HuH-7.5 (cell line): Measurements from ENCODE around the gene ZFYVE28.

ENCODE experiments used
- DNase-seq: peaks from one replicate; pipeline ENCODE4 v3.0.0; 2011; ENCODE audit warnings: low spot score

Gene ZFYVE28

DNA sequence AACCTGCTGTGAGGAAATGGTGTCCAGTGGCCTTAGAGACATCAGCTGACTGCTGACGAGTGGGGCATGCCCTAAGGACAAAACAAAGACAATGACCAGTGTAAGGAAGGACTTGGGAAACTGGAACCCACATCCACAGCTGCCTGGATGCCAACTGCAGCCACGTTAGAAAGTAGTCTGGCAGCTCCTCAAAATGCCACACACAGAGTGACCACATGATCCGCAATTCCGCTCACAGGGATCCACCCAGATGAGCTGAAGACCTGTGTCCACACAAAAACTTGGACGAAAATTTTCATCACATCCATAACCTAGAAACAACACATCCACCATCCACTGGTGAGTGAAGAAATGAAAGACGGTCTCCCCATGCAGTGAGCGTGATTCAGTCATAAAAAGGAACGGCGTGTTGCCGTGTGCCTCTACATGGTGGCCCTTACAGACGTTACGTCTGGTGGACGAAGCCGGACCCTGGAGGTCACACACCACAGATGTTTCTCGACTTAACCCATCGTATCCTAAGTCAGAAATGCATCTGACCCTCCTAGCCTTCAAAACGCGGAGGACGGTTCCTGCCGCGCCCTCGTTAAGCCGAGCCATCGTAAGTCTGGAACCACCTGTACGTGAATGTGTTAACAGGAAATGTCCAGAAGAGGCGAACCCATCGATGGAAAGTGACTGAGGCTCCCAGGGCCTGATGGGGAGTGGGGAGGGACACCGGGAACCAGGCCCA lies 115.9 kb downstream of the ZFYVE28 start:
- no peak for DNase-seq

DNA sequence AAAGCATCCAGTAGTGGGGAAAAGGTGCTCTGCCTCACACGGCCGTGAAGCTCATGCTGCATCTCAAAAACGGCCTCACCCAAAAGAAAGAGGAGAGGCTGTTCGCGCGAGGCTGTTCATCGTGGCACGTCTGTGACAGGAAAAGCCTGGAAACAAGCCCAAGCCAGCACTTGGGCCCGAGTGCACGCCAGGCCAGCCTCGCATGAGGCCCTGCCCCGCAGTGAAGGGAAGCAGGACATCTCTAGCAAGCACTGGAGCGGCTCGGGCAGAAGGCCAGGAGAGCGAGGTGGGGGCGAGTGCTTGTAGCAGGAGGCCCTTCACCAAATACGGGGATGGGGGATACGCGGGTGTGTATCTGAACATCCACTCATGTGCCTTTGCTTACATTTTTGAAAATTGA lies 116.6 kb downstream of the ZFYVE28 start:
- no peak for DNase-seq

DNA sequence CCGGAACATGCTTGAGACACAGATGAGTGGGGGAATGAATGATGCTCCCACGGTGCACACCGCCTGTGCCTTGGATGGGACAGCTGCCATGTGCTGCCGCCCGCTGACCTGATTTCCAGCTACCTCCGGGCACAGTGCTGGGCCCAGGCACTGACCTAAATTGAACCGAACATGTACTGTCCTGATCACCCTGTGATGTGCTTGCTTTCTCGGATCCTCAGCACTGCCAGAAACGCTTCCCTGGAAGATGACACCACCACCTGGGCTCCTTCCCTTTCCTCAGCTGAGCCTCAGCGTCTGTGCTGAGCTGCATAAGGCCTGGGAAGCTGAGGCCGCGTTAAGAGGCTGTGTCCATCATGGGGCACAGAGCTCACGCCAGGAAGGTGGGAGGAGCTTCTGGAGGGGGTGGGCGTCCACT lies 117.2 kb downstream of the ZFYVE28 start:
- DNase-seq: no peak

DNA sequence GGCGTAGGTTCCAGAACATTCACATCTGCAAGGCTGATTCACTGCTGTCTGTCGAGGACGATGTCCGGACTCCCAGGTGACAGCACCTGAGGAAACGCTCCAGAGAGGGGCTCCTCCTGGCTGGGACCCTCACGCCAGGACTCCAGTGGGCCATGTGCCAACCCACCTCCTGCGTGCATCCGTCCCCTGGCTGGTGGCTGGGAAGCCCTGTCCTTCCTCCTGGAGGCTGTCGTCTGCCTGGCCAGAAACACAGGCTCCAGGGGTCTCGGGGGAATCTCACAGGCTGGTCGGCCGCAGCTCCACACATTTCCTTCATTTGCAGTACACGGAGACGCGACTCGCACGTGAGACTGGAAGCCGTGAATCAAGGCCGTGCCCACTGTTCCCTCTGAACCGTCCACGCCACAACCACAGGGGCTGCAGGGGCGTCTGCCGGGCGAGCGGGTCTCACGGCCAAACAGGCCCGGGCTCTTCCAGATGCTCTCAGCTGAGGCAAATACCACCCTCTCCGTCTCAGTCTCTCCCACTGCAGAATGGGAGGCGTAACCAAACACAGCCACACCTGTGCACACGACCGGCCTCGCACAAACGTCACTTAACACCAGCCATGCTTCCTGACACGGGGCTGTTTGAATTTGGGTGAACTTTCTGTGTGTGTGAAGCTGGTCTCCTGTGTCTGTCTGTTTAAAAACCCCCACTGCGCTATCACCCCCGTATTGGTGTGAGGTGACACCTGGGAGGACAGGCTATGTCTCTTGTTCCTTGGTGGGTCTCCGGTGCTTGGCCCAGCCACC lies 117.8 kb downstream of the ZFYVE28 start:
- no peak for DNase-seq

DNA sequence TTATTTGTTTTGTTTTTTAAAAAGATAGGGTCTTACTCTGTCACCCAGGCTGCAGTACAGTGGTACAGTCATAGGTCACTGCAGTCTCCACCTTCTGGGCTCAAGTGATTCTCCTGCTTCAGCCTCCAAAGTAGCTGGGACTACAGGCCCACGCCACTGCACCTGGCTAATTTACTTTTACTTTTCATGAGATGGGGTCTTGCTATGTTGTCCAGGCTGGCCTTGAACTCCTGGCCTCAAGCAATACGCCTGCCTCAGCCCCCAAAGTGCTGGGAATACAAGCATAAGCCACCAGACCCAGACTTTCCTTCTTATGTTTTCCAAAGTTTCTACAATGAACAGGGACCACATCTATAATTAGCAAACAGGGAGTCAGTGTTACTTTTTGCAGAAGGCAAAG lies 118.7 kb downstream of the ZFYVE28 start:
- no peak for DNase-seq

DNA sequence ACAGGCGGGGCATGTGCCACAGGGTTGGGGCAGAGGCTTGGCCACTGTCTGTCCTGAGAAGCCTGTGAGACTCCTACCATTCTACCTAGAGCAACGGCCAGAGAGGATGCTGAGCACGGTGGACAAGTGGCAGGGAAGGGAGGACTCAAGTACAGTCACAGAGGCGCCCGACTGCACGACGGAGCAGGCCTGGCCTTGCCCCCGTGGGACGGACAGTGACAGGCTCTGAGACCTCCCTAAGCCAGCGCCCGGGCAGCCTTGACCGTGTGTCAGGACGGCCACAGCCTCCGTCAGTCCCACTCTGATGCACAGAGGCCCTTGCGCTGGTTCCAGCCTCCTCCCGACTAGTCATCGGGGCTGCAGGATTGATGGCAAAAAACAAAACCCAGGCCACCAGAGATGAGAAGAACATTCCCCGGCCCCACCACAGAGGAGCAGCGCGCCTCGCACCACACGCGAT lies 119.9 kb downstream of the ZFYVE28 start:
- DNase-seq: no peak

DNA sequence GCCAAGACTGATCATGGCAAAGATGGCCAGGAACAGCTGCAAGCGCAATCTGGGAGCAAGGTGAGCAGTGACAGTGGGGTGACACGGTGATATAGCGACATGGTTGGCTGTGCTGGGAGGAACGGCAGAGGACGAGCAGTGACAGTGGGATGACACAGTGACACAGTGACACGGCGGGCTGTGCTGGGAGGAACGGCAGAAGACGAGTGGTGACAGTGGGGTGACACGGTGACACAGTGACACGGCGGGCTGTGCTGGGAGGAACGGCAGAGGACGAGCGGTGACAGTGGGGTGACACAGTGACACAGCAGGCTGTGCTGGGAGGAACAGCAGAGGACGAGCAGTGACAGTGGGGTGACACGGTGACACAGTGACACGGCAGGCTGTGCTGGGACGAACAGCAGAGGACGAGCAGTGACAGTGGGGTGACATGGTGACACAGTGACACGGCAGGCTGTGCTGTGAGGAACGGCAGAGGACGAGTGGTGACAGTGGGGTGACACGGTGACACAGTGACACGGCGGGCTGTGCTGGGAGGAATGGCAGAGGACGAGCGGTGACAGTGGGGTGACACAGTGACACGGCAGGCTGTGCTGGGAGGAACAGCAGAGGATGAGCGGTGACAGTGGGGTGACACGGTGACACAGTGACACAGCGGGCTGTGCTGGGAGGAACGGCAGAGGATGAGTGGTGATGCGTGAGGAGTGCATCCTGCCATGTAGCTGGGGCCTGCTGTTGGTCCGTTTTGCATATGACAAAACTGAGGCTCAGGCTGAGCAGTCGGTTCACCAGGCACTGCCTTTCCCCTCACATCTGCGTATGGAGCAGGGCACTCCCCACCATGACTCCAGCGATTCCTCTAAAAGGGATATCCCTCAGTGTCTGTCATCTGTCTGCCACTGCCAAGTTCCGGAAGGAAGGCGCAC lies 120.6 kb downstream of the ZFYVE28 start:
- DNase-seq: no peak

DNA sequence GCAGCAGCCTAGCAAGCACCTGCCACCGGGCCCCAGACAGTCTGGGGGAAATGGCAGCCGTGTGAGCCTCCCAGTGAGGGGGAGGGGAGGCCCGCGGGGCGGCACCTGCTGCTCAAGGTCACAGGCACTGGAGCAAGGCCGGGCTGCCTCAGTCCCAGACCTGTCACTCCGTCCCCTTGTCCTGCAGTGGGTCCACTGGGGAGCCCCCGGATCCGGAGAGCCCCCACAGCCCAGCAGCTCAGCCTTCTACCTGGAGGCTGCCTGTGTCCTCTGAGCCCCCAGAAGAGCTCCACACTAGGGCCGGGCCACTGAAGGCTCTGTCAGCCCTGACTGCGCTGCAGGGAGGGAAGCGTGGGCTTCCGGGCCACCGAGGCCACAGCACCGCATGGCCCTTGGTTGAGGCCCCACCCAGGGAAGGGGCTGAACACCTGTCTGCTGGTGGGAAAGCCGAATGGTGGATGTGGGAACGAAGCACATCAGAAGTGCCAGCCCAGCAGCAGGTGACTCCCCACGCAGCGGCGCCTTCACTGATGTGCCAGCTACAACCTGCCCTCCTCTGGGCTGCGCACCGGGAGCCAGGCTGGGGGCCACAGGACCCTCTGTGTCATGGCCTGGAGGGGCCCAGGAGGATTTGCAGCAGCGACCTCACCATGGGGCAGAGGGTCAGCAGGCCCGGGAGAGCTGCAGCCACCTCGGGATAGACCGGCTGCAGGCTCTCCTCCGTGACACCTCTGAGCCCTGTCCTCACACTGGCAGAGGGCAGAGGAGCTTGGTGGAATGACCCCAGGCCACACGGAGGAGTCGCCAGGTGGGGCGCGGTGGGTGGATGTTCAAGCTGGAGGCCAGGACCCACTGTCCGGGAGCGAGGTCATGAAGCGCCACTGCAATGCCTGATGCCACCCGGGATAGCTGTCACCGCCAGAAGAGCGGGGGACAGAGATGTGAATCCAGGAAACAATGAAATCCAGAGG lies 121.5 kb downstream of the ZFYVE28 start:
- no peak for DNase-seq

DNA sequence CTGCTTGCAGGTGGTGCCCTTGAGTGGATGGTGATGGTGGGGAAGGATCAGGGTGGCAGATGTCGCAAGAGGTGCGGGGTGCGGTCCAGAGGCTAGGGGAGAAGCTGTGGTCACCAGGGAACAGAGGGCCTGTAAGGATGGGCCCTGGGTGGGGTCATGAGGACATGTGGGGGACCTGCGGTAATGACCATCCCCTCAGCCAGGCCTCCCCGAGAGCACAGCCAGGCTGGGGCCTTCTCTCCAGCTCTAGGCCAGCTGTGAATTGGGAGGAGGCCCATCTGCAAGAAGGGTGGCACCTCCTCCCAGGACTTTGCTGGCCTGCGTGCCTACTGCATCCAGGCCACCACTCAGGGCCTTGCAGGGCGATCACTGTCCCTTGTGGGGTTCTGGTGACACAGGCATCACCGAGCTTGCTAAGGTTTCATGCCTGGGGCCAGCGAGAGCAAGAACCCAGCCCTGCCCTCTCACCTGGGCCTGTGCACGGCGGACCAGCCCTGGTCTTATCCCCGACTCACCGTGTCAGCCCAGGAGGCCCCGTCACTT lies 122.5 kb downstream of the ZFYVE28 start:
- DNase-seq: no peak

DNA sequence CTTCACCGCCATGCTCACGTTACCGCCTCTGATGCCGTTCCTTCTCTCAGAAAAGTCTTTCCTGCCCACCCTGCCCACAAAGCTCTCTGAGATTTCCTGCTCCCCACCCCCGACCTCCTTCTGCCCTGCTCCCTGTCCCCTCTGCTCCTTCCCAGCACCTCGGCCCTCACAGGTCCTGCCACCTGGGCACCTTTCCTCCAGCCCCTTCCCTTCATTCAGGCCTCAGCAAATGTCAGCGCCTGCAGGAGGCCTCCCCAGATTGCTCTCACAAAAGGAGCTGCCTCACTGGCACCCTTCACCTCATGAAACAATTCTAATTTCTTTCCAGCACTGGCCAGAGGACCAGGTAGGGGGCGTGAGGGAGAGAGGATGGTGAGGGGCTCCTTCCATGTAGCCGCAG lies 122.9 kb downstream of the ZFYVE28 start:
- DNase-seq: no peak

DNA sequence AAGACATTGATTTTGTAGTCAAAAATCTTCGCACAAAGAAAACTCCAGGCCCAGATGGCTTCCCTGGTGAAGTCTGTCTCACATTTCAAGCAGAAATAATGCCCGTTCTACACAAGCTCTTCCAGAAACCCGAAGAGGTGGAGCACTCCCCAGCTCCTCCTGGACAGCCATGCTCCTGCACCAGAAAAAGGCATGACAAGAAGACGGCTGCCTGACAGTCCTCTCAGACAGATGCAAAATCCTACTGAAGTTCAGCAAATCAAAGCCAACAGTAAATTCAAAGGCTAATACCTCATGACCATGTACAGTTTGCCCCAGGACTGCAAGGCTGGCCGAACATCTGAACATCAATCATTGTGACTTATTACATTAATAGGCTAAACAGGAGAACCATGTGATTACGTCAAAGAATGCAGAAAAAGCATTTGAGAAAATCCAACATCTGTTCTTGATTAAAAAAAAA lies 125.8 kb downstream of the ZFYVE28 start:
- DNase-seq: no peak

DNA sequence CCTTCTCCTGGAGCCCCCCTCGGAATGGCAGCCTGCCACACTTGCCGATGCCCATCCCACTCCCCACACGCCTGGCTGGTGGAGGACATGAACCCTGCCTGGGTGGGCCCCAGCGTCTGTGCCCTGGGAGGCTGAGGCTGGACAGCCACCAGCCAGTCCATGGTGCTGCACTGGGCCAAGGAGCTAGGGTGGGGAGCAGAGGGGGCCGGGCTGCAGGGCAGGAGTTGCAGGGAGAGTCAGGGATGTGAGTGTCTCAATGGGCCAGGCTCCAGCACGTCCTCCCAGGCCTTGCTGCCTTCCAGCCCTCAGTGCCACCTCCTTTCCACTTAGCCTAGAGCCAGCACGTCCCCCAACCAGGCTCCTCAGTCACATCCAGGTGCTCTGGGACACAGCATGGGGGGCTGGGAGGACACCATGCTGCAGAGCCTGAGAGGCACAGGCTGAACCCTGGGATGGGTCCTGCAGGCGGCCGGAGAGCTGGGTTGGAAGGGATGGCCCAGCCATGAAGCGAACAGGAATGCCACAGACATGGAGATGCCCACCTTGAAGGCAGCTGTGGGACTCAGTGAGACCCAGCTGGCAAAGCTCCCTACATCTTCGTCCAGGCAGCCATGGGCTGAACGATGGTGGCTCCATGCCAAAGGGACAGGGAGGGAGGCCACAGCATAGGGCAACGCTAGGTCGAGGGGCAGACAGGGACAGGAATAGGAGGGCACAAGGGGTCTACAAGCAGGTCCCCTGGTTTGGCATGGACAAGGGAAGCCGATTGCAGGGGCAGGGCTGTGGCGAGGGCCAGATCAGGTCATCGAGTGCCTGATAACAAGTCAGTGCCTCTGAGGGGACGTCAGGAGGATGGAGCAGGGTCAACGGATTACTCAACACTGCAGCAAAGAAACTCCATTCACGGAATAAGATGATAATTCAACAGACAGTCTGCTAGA lies 126.5 kb downstream of the ZFYVE28 start:
- no peak for DNase-seq

DNA sequence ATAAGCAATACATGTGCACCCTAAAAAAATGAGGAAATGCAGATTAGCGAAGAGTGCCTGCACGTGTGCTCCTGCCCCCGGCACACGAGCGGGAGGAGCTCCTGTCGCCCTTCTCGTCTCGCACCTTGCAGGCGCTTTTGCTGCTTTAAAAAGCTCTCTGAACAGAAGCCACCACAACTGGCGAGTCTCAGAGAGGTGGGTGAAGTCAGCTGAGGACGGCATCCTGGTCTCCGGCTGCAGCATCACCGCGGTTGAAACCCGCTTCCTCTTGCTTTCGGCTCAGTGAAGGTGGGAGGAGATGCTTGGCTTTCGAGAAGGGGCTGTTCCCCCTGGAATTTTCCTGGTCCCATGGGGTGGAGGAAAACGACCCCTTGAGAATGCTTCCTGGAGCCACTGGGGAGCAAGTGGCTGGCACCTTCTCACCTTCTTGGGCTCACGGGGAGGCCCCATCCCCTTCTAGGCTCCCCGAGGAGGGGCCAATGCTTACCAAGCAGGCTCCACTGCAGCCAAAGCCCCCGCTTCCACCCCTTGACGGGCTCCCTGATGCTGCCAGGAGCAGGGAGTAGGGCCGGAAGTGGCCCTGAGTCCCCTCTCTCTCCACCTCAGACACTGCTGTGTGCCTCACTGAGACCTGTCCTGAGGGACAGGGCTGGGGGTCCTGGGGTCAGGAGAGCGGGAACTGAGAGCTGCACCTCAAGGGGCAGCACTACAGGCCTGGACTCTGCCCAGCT lies 127.3 kb downstream of the ZFYVE28 start:
- DNase-seq: no peak

DNA sequence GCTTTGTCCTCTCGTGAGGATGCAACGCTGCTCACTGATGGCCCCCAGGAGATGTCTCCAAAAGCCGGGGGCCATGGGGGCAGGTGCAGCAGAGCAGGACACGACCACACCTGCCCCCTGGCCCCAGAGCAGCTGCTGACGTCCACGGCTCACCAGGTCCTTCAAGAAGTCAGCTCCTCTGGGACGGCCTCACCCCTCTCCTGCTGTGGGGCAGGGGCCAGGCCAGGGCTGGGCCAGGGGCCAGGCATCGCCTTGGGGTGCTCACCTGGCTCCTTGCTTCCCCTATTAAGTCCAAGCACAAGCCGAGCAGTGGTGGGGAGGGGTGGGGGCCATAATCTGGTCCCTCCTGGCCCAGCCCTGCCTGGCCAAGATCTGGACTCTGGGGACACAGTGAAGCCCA lies 128.0 kb downstream of the ZFYVE28 start:
- DNase-seq: no peak

DNA sequence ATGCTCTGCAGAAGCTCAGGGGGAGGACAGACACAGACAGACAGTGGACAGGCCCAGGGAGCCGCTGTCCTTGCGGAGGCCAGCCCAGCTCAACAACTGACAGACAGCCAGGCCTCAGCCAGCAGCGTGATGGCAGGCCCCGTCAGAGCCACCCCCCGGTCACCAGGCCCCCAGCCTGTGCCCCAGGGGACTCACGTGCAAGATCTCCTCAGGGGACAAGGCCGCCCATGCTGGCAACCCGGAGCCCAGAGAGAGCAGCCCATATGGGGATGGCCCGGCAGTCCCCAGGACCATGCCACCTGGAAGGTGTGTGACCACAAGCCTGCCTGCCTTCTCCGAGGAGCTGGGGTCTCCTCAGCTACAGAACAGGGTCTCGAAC lies 128.5 kb downstream of the ZFYVE28 start:
- no peak for DNase-seq

DNA sequence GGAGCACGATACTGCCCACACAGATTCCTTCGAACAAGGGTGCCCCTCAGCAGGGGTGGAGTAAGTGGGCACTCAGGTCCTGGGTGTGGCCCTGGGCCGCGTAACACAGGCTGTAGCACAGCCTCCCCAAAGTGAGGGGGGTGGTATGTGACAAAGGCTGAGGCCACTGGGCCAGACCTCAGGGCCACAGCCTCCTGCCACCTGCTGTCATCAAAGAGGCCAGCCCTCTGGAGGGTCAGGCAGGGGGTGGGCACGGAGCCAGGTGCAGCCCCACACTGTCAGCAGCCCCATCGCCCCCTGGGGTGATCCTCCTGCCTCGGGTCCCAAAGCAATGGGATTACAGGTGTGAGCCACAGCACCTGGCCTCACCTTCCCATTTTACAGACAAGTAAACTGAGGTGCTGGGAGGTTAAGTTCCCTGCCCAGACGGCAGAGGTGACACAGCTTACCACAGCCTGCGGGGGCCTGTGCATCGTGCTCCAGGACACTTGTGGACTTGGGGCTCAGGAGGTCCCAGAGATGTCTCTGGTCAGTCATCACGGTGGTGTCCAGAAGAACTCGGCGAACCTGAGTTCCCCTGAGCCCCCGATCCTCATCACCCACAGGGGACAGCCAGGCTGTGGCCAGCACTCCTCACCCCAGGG lies 129.0 kb downstream of the ZFYVE28 start:
- DNase-seq: no peak

DNA sequence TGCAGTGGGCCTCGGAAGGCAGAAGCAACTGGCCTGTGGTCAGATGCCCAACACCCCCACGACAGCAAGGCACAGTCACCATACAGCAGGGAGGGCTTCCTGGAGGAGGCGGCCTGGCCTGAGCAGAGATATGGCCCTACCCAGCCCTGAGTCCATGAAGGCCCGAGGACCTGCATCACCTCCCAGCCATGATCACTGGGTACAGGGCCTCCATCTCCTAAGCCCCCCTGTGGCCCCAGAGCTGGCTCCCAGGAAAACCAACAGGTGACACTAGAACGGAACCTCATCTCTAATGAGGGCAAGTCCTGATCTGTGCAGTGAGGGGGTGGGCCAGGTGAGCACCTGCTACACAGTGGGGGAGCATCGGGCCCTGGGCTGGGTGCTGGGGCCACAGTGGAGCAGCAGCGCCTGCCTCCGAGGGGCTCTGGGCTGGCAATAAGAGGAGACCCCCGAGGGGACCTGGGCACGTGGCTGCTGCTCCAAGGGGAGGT lies 130.3 kb downstream of the ZFYVE28 start:
- DNase-seq: no peak

DNA sequence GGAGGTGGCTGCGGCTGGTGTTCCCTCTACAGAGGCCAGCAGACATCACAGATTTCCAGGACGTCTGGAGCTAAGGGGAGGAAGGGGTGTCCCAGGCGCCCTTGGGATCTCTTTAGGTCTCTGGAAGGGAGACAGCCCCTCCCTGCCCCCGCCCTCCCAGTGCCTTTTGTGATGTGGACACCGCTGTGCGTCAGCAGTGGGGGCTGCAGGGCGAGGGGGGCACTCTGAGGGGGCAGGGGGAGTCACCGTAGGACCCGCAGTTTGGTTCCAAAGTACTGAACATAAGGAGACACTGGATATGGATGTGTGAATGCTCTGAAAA lies 130.9 kb downstream of the ZFYVE28 start:
- no peak for DNase-seq
